C1 segment of cervical spinal cord (tissue), 14 donors: ENCODE measurements around the gene FAM174C.

Experiments
- DNase-seq, 14 donors: peaks; one replicate each; lab custom pipeline; 2025; lab: John Stamatoyannopoulos, UW

The FAM174C gene

DNA sequence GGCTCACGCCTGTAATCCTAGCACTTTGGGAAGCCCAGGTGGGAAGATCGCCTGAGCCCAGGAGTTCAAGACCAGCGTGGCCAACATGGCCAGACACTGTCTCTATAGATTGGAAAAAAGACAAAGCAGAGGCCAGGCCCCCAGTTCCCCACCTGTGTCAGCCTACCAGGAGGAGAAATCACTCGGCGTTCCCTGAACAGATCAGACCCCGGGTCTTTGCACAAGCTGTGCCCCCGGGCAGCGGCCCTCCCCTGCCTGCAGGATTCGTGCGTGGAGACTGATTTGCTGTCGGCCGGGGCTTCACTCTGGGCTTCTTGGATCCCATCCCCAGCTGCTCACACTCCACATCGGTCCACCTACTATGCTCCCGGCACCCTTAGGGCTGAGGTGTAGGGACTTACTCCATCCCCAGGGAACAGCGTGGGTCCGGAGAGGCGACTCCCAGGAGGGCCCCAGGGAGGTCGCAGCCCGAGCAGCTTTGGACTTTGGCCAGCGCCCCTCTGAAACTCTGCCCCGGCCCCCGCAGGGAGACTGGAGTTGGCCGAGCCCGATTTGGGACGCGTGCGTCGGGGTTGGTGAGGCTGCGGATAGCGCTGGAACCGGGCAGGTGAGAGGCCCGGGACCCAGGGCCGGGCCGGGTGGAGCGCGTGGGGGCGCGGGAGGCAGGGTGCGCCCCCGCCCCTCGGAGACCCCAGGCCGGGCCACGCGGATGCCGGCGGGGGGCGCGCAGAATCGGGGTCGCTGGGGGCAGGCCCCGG is 9.8 kb downstream of the FAM174C start:
- DNase-seq, result no peak

DNA sequence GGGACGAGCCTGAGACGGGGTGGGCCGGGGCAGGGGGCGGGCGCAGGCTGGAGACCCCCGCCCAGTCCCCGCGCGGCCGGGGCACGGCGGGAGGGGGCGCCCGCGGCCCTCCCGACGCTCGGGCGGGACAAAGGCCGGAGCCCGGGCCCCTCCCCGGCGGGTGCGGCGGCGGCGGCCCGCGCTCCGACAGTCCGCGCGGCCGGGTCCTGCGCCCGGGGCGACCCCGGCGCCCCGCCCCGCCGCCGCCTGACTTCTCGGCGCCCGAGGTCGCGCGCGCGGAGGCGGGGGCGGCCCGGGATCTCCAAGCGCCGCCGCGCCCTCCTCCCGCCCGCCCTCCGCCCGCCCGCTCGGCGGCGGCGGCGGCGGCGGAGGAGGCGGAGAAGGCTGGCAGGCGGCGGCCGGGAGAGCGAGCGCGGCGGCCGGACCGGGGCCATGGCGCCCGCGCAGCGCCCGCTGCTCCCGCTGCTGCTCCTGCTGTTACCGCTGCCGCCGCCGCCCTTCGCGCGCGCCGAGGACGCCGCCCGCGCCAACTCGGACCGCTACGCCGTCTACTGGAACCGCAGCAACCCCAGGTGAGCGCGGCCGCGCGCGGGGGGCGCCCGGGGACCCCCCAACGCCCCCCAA is 10.5 kb downstream of the FAM174C start, which contains the start of gene EFNA2:
Gene EFNA2 (plus strand): TSS at position 137 of the 624 bp plus-strand sequence. CDS start 296 bp downstream, at position 433.
- no peak for DNase-seq

DNA sequence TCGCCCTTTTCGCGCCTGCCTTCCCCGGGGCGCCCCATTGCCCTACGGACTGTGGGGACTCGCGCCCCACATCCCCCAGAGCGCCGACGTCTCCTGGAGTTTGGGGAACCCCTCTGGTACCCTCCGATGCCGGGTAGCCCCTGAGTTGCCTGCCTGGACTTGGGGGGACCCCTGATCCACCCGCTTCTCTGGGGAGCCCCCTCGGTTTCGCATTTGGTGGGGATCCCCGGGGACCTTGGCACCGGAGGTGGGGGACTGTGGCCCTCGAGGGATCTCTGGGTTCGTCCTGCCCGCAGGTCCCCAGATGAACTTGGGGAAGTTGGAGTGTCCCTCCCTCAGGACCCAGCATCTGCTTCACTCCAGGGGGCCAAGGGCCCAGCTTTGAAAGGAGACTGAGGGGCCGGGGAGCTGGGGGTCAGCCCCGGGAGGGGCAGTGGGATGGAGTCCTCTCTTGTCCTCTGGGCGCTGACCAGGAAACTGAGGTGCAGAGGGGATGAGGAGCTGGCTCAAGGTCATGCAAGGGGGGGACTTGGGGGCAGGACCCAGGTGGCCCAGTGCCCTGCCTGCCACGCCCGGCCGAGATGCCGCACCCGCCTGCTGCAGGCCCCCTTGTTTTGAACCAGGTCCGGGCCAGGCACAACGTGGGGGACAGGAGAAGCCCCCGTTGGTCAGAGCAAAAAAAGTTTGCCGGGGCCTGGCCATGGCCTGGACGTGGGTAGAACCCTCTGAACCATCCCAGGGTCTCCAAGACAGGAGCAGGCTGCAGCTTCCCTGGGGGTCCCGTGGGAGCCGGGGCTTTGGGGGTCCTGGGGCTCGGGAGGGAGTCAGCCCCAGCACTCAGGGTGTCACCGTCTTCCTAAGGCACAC is 11.4 kb downstream of the FAM174C start:
- DNase-seq, result no peak

DNA sequence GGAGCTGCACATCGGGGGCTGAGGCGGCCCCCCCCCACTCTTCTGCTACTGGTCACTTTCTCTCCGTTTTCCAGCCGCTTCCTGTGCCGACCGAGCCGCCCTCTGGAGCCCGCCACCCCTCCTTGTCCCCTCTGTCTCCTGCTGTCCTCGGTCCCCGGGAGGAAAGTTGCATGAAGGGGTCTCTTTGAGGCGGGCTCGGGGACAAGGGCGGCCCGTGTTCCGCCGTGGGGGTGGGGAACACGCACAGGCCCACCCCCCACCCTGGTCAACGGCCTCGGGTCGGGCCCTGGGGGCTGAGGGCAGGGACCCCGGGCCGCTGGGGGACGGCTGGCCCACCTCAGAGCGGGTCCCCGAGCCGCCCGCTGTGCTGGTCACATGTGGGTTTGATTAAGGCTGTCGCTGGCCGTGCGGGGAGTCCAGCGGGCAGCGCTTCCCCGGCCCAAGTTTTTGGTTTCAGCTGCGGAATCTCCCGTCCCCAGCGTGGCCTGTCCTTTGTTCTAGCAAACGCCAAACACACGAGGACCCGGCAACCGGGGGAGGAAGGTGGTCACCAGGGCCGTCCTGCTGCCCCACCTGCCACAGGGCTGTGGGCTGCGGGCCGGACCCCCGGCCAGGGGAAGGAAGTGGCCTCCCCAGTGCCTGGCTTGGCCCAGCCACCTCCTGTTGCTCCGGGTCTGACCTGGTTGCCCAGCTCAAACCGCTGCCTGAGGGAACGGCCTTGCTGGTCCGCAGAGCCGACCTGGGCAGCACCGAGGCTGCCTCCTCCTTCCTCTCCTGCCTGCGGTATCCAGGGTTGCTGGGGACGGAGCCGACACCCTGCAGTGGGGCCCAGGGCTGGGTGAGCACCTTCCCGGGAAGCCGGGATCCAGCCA is 12.3 kb downstream of the FAM174C start:
- no peak for DNase-seq

DNA sequence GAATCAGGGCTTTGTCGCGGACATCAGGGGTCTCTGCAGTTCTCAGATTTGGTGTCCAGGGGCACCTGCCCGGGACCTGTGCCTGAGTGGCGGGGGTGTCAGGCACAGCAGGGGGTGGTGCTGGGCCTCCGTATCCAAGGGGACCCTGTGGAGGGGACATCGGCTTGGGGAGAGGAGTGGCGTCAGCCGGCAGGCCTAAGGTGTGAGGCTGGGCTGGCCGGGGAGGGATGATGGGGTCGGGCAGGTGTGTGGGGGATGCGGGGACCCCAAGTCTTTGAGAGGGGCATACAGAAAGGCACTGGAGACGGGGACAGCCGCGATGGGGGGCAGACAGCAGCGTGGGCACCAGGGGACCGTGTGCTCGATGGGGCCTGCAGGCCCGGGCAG is 12.9 kb downstream of the FAM174C start:
- no peak for DNase-seq

DNA sequence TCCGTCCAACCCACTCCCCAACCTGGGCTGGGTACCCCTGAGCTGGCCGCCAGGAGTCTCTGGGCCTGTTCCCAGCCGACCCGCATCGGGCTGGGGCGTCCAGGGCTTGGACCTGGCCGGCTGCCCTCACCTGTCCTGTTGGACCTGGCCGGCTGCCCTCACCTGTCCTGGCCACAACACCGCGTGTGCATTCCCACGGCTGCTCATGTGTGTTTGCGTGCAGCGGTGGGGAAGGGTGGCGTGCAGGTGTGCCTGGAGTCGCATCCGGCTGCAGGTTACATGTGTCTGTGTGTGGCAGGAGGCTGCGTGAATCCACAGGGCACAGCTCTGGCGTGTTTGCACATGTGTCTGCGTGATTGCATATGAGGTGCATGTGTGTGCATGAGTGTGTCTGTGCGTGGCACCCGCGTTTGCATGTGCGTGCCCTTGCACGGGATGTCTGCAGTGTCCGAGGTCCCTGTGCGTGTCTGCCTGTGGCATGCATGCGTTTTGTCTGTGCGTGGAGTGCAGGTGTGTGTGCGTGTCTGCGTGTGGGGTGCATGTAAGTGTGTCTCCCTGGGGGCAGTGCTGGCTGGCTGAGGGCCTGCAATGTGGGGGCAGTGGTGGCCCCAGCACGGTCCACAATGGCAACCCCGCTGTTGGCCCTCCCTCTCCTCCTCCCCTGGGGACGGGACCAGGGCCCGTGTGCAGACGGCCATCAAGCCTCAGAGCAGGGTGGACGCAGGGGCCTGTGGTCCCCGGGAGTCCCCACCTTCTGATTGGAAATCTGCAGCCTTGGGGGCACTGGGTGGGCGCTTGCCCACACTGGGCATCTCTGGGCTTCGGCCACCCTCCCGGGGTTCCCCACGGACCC is 13.7 kb downstream of the FAM174C start:
- DNase-seq, result no peak

DNA sequence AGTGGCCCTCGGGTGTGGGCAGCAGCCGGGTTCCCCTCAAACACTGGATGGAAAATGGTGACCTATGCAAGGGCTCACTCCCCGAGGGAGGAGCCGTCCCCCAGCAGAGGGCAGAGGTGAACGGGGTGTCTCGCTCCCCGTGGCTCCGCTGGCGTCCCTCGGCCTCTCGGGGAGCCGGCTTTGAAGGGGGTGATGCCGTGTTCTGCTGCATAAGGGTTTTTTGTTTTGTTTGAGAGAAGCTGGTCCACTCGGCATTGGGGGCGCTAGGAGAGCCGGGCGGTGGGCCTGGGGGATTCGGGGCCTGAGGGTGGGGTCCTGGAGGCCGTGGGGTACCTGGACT is 14.3 kb downstream of the FAM174C start:
- no peak for DNase-seq

DNA sequence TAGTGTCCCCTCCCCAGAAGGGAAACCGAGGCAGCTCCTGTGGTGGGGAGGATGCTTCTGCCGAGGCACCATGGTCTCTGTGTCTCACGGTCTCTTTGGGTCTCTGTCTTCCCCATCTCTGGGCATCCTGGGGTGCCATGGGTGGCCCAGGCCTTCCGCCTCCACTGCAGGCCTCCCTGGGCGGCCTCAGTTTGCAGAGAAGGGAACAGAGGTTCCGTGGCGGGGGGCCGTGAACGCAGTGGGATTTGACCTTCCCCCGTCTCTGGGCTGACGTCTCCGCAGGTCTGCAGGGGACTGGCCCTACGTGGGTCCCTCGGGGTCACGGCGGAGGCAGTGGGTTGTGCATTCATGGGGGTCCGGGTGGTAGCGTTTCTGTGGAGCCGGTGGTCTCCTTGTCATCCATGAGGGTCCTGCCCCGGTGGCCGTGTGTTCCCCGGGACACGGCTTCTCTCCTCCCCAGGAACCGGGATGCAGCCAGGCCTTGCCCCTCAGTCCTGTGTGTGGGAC is 14.9 kb downstream of the FAM174C start:
- DNase-seq, result no peak

DNA sequence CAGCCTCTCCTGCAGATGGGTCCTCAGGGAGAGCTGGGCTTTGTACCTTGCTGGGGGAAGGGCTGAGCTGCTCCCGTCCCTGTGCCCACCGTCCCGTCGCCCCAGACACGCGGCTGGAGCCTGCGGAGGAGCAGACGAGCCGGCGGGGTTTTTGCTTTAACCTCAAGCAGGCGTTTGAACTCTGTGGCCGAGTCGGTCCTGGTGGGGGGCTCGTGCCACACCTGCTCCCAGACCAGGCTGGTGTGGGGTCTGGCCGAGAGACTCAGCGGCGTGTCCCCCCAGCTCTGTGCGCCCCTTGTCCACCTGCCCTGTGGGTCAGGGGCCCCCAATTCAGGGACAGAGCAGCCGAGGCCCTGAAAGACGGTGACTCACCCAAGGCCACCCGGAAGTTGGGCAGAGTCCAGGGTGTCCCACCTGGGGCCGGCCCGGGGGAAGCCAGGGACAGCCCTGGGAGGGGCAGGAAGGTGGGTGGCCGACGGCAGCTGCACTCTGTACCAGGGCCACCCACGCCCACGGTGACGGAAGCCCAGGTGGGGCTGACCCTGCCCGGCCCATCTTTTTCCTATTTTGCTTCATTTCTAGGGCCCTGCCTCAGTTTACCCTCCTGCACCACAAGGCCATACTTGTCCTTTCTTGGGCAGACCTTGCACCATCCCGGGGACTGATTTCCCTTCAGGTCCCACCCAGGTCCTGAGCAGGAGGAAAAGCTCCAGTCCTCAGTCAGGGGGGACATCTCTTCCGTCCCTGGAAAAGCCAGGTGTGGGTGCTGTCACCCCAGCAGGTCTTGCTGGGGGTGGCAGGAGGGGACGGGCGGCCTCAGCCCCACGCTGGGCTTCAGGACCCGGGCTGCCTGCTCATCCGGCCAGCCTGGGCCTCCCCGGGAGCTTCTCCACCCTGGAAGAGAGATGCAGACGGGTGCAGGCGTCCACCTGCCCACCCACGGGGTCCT is 15.6 kb downstream of the FAM174C start:
- DNase-seq, result no peak

DNA sequence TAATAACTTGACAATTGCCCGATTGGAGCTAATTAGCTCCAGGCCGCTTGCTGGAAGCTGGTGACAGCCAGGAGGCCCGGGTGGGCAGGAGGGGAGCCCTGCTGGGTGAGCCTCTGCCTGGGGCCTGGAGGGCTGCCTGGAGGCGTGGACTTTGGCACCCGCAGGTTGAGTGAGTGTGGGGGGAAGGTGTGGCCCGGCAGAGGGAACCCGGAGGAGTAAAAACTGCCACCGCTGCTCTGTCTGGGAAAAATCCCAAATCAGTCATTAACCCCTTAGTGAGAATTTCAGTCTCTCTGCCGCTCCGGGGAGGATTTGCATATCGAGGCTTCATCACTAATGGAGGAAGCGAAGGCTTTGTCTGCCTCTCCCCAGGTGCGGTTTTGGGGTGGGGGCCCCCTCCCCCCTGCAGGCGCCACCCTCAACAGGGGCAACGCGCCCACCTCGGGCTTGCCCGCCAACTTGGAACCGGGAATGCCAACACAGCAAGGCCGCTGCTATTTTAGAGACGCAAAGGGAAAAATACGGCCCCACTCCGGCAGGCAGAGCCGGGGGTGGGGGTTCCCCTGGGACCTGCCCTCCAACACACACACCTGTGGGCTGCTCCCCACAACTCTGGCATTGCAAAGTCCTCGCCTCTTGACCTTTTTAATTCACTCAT is 16.6 kb downstream of the FAM174C start:
- no peak for DNase-seq

DNA sequence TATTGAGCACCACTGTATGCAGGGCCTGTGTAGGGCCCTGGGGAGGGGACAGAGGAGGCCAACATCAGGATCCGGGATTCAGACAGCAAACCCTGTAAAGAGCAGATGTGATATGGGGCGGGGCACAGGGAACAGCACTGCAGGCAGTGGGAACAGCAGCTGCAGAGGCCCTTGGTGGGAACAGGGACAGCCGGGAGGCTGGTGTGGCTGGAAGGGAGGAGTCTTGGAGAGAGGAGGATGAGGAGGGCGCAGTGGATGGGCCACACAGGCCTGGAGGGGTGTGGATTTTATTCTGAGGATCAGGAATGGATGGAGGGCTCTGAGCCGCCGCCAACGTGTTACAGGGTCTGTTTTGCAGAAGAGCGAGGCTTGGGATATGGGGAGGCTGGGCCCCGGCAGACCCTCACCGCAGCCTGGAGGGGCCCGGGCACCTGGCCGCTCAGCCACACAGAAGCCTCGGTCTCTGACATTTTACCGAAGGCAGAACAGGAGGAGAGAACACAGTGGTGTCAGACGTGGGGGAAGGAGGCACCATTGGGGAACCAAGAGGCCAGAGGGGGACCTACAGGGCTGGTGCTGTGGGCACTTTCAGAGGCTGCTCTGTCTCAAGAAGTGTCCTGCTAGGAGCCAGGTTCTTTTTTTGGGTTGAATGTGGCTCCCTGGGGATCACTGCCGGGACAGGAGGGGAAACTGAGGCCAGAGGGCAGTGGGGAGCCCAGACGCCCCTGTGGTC is 17.3 kb downstream of the FAM174C start:
- DNase-seq, result no peak

DNA sequence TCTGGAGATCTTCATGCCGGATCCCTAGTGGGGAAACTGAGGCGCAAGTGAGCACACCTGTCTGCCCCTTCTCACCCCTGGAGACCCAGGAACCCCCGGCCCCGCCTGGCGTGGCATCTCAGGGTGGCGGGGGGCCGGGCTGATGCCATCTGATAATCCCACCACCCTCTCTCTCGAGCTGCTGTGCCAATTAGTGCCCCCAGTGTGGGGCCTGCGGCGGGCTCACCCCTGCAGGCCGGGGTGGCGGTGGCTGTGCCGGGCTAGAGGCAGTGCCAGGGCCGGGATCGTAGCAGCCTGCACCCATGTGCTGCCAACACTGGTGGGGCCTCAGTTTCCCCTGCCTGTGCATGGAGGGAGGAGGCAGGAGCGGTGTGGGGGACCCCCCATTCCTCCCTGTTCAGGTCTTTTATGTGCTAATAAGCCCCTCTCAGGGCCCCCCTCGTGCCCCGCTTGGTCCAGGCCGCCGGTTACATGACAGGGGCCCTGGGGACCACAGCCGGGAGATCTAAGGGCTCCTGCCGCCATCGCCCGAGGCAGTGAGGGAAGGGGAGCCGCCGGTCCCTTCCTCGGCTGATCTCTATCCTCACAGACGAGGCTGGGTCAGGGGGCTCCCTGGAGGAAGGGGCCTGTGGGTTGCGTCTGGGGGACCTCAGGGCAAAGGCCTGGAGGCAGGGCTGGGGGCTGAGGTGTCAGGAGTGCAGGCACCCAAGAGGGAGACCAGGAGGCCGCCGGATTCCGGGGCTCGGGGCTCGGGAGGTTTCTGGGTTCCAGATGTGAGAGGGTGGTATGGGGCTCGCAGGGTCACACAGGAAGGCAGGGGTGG is 18.7 kb downstream of the FAM174C start:
- no peak for DNase-seq

DNA sequence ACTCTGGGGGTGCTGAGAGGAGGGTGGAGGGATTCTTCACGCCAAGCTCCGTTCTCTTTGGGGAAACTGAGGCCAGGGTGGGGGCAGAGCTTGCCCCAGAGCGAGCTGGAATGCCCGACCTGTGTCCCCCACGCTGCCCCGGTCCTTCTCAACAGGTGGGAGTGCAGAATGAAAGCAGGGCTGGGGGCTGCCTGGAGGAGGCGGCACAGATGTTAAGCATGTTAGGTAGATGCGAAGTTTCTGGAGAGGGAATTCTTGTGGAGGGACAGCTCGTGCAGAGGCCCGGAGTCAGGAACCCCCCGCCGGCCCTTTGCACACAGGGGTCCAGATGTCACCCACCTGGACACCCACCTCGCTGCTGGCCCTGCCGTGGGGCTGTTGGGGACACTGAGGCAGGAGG is 19.4 kb downstream of the FAM174C start:
- no peak for DNase-seq

DNA sequence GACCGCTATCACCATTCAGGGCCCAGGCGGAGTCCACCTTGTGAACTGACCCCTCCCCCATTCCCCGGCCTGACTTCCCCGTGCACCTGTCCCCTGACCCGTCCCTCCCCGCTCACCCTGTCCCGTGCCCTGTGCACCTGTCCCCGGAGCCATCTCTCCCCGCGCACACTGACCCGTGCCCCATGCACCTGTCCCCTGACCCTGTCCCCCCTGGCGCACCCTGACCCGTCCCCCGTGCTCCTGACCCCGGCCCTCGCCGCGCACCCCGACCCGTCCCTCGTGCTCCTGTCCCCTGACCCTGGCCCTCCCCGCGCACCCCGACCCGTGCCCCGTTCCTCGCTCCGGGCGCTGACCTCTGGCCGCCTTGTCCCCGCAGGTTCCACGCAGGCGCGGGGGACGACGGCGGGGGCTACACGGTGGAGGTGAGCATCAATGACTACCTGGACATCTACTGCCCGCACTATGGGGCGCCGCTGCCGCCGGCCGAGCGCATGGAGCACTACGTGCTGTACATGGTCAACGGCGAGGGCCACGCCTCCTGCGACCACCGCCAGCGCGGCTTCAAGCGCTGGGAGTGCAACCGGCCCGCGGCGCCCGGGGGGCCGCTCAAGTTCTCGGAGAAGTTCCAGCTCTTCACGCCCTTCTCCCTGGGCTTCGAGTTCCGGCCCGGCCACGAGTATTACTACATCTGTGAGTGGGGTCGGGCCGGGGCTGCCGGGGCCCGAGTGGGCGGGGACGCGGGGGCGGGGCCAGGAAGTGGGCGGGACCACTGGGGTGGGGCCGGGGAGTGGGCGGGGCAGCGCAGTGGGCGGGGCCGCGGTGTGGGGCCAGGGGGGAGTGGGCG is 20.1 kb downstream of the FAM174C start:
- DNase-seq, result no peak

DNA sequence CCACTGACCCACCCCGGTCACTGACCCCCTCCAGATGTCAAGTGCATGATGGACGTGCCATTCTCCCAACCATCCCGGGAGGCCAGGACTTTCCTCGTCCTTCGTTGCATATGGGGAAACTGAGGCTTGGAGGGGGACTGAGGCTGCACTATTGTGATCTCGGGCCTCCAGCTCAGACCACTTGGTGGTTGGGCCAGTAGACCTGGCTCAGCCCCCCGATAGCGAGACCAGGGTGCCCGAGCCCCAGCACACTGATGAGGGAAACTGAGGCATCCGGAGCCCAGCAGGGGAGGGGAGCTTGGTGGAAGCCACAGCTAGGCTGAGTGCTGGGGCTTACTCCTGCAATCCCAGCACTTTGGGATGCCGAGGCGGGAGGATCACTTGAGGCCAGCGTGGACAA is 20.7 kb downstream of the FAM174C start:
- no peak for DNase-seq
